Left forelimb (tissue), 1 donor: ENCODE data around the gene ANG.
"Not testable (repeated sequence)": the region's sequence is repeated elsewhere in the genome, so short reads cannot be mapped to it uniquely, and the experiment has no call there.

ENCODE experiments used
- DNase-seq: peaks from one replicate; pipeline ENCODE4 v3.0.0-alpha.2; 2018; ENCODE audit warnings: low spot score

The ANG gene

GRCh38 chr14:20699931-20700330, 11.4 kb downstream of the ANG start:
- no peak for DNase-seq

- DNase-seq, result not testable (repeated sequence)
Measured at GRCh38 chr14:20700965-20701364, 12.4 kb downstream of the ANG start.

- no peak for DNase-seq
Measured at GRCh38 chr14:20706657-20707355, 18.2 kb downstream of the ANG start.

- no peak for DNase-seq
Measured at GRCh38 chr14:20707622-20708021, 19.1 kb downstream of the ANG start.

- DNase-seq, result no peak
Measured at GRCh38 chr14:20711261-20711660, 22.7 kb downstream of the ANG start.

- DNase-seq, result no peak
Measured at GRCh38 chr14:20711685-20712084, 23.1 kb downstream of the ANG start.

- no peak for DNase-seq
Measured at GRCh38 chr14:20712904-20713303, 24.3 kb downstream of the ANG start.

GRCh38 chr14:20714593-20715250, 26.2 kb downstream of the ANG start:
- no peak for DNase-seq

- no peak for DNase-seq
Measured at GRCh38 chr14:20719777-20720176, 31.2 kb downstream of the ANG start.

- DNase-seq, result no peak
Measured at GRCh38 chr14:20720741-20721140, 32.2 kb downstream of the ANG start.

GRCh38 chr14:20722016-20722415, 33.5 kb downstream of the ANG start:
- no peak for DNase-seq

GRCh38 chr14:20723488-20723887, 34.9 kb downstream of the ANG start:
- DNase-seq, result no peak

GRCh38 chr14:20726121-20726520, 37.6 kb downstream of the ANG start:
- not testable (repeated sequence) for DNase-seq

GRCh38 chr14:20726531-20726930, 38.0 kb downstream of the ANG start:
- DNase-seq, result no peak

- DNase-seq, result no peak
Measured at GRCh38 chr14:20730891-20731290, 42.3 kb downstream of the ANG start.

GRCh38 chr14:20732477-20732876, 43.9 kb downstream of the ANG start:
- no peak for DNase-seq

GRCh38 chr14:20732979-20733635, 44.5 kb downstream of the ANG start:
- no peak for DNase-seq

- no peak for DNase-seq
Measured at GRCh38 chr14:20733684-20734429, 45.3 kb downstream of the ANG start.

GRCh38 chr14:20734430-20734806, 45.9 kb downstream of the ANG start:
- DNase-seq, result no peak

GRCh38 chr14:20738292-20738691, 49.7 kb downstream of the ANG start:
- not testable (repeated sequence) for DNase-seq

- DNase-seq, result no peak
Measured at GRCh38 chr14:20742132-20742531, 53.6 kb downstream of the ANG start.

GRCh38 chr14:20743556-20743955, 55.0 kb downstream of the ANG start:
- DNase-seq, result no peak
